SK-N-MC (cell line): ENCODE data around the gene PVR.

Experiments
- EZH2 ChIP-seq: fragments of 200-600 bp; sonication (generic); IDR thresholded peaks from one replicate; pipeline ENCODE4 v1.6.1; 2017; ENCODE audit warnings: antibody characterized with exemption
- POLR2AphosphoS5 ChIP-seq: IDR thresholded peaks from 2 replicates; pipeline ENCODE4 v1.6.1; 2012; ENCODE audit warnings: mild to moderate bottlenecking, low read depth, low read length, borderline replicate concordance

DNA sequence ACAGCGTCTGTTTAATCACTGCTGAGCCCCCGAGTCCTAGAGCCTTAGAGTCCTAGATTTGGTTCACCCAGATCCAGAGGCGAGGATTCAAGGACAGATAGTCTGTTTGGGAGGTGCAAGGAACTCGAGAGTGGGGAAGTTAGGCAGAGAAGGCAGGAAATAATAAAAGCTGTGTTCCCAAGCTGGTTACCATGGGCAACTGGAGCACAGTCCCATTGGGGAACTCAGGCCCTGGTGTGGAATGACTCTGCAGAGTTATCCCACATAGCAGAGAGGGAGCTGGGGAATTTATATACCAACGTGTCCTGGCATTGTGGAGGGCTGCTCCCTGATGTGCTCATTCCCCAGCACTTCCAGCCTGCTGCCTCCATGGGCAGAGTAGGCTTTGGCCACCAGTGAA lies 20.6 kb upstream of the PVR start:
- TF ChIP-seq POLR2AphosphoS5, result no peak
- TF ChIP-seq EZH2, result no peak
